Measurements from ENCODE around the gene FNDC11.
"Not testable (repeated sequence)": the region's sequence is repeated elsewhere in the genome, so short reads cannot be mapped to it uniquely, and the experiment has no call there.

The FNDC11 gene

DNA sequence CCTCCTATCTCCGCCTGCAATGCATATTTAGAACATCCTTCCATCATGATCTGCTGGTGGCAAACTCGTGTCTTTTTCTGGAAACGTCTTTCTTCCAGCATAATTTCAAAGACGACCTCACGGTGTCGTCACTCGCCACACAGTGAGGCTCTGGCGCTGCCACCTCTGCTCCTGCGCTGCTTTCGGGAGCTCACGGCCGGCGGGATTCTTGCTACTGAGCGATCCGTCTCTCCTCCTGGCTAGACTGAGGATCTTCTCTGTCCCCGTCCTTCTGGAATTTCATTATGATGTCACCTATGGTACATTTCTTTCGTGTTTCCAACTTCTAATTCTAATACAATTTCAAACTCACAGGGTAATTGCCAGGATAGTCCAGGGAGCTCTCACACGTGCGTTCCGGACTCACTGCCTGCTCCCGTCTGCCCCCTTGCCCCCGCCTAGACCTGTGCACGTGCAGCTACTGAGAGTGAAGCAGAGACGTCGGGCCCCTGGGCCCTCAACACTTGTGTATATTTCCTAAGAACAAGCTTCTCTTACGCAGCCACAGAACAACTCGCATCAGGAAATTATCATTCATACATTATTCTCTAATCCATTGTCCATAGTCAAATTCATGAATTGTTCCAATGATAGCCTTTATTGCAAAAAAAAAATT lies 45.6 kb downstream of the FNDC11 start:
- Histone ChIP-seq H3K79me2 (ENCODE audit: insufficient read depth, low read depth) (no peaks in the 10 kb centered on the region), H2AFZ (ENCODE audit: low read depth) (no peak overlapping the region), H3K27me3 (ENCODE audit: insufficient read depth, low read depth) (no peaks in the 10 kb centered on the region), H3K27ac (no peak overlapping the region), H3K4me3 (IDR thresholded peaks at IDR 0.05; ENCODE audit: insufficient read depth, low read depth, low read length) (no peak overlapping the region), H3K4me2 (no peak overlapping the region), H3K36me3 (ENCODE audit: insufficient read depth) (peaks cover 10% of the 10 kb centered on the region; the same call in 1 of the 2 replicates), H4K20me1 (ENCODE audit: insufficient read depth) (no peaks in the 10 kb centered on the region), H3K9ac (no peak overlapping the region), H3K4me1 (ENCODE audit: low read depth, poor library complexity, severe bottlenecking) (no peaks in the 10 kb centered on the region)
- TF ChIP-seq, protein P1, sequence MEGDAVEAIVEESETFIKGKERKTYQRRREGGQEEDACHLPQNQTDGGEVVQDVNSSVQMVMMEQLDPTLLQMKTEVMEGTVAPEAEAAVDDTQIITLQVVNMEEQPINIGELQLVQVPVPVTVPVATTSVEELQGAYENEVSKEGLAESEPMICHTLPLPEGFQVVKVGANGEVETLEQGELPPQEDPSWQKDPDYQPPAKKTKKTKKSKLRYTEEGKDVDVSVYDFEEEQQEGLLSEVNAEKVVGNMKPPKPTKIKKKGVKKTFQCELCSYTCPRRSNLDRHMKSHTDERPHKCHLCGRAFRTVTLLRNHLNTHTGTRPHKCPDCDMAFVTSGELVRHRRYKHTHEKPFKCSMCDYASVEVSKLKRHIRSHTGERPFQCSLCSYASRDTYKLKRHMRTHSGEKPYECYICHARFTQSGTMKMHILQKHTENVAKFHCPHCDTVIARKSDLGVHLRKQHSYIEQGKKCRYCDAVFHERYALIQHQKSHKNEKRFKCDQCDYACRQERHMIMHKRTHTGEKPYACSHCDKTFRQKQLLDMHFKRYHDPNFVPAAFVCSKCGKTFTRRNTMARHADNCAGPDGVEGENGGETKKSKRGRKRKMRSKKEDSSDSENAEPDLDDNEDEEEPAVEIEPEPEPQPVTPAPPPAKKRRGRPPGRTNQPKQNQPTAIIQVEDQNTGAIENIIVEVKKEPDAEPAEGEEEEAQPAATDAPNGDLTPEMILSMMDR (conservative IDR thresholded peaks at IDR 0.05; ENCODE audit: low read depth, low read length): no peak

DNA sequence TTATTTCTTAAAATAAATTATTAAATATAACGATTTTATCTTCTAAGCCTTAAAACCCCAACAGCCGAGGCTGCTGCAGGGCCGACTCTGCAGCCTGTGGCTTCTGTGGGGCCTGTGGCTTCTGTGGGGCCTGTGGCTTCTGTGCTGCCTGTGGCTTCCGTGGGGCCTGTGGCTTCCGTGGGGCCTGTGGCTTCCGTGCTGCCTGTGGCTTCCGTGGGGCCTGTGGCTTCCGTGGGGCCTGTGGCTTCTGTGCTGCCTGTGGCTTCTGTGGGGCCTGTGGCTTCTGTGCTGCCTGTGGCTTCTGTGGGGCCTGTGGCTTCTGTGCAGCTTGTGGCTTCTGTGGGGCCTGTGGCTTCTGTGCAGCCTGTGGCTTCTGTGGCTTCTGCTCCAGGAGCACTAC lies 47.7 kb downstream of the FNDC11 start:
- H3K4me1 ChIP-seq (ENCODE audit: low read depth, poor library complexity, severe bottlenecking); H2AFZ ChIP-seq (ENCODE audit: low read depth); H4K20me1 ChIP-seq (ENCODE audit: insufficient read depth); H3K36me3 ChIP-seq (ENCODE audit: insufficient read depth); H3K9ac ChIP-seq; H3K4me2 ChIP-seq; H3K27ac ChIP-seq; H3K79me2 ChIP-seq (ENCODE audit: insufficient read depth, low read depth); H3K27me3 ChIP-seq (ENCODE audit: insufficient read depth, low read depth); H3K4me3 ChIP-seq (IDR thresholded peaks at IDR 0.05; ENCODE audit: insufficient read depth, low read depth, low read length): not testable (repeated sequence)

DNA sequence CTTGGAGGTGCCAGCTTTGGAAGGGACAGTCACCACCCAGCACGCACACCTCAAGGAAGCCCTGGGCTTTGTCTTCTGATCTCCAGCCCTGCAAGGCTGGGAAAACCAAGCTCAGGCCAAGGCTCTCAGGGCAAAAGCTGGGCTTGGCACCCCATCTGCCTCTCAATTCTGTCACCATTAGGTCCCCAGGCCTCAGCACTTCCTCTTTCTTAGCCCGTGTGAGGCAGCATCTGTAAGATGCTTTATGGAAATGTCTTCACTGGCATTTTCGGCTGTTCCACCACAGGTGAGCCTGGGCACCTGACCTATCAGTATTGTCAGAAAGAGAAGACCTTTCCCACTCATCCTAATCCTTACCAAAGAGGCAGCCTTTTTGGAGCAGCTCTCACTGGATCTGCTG lies 48.4 kb downstream of the FNDC11 start:
- TF ChIP-seq, protein P1 (conservative IDR thresholded peaks at IDR 0.05; ENCODE audit: low read depth, low read length): no peak
- Histone ChIP-seq H3K4me3 (IDR thresholded peaks at IDR 0.05; ENCODE audit: insufficient read depth, low read depth, low read length) (no peak overlapping the region), H2AFZ (ENCODE audit: low read depth) (no peak overlapping the region), H4K20me1 (ENCODE audit: insufficient read depth) (no peaks in the 10 kb centered on the region), H3K79me2 (ENCODE audit: insufficient read depth, low read depth) (no peaks in the 10 kb centered on the region), H3K36me3 (ENCODE audit: insufficient read depth) (peaks cover 10% of the 10 kb centered on the region; the same call in 1 of the 2 replicates), H3K4me1 (ENCODE audit: low read depth, poor library complexity, severe bottlenecking) (no peaks in the 10 kb centered on the region), H3K9ac (no peak overlapping the region), H3K27ac (no peak overlapping the region), H3K27me3 (ENCODE audit: insufficient read depth, low read depth) (no peaks in the 10 kb centered on the region), H3K4me2 (no peak overlapping the region)
